Measurements from ENCODE around the gene CACNA1H.

GRCh38 chr16:1119766-1120576 lies 32.9 kb upstream of the CACNA1H start:
- no peak for TF ChIP-seq CTCF (conservative IDR thresholded peaks at IDR 0.05; ENCODE audit: low read depth, low read length)
- TF ChIP-seq EZH2 (IDR thresholded peaks at IDR 0.05; ENCODE audit: borderline replicate concordance, low read depth, low read length, poor library complexity, severe bottlenecking), result no peak

Data from A673 (cell line).